Right cardiac atrium (tissue), 5 donors: Measurements from ENCODE around the gene SFXN5. TPM values are rescaled to one million over a fixed set of nuclear protein-coding genes. Genes with fewer than 3 reads are reported as not detected.
A peak's percentile ranks its signal among the peaks of the same experiment; 100 is the strongest.
"Not testable (repeated sequence)": the region's sequence is repeated elsewhere in the genome, so short reads cannot be mapped to it uniquely, and the experiment has no call there.

Experiments used
- ATAC-seq, 2 donors: fragments of 200-7000 bp; cut with Tn5 transposase; one replicate each; pipeline versions ENCODE4 v1.8.0 to v1.9.1; 2020; ENCODE audit warnings: moderate library complexity in 2 of 2, mild to moderate bottlenecking in 1 of 2
- DNase-seq, 3 donors: peaks; one replicate each; pipeline ENCODE4 v3.0.0-alpha.2; 2020
- H3K27ac ChIP-seq: one replicate; pipeline ENCODE4 v1.5.1; 2013; ENCODE audit warnings: mild to moderate bottlenecking, low read length, control low read depth, moderate library complexity
- H3K27me3 ChIP-seq: one replicate; pipeline ENCODE4 v1.6.1; 2013; ENCODE audit not compliant: control insufficient read depth, insufficient read depth
- H3K4me1 ChIP-seq: one replicate; pipeline ENCODE4 v1.6.1; 2013; ENCODE audit warnings: low read length; ENCODE audit not compliant: control insufficient read depth, insufficient read depth
- H3K4me3 ChIP-seq: one replicate; pipeline ENCODE4 v1.5.1; 2013; ENCODE audit warnings: low read length, control low read depth
- H3K9me3 ChIP-seq: one replicate; pipeline ENCODE4 v1.6.1; 2013; ENCODE audit warnings: low read length; ENCODE audit not compliant: control insufficient read depth
- WGBS: extraction: QIAGEN DNeasy Blood & Tissue Kit; methylation state at CpG from one replicate; pipeline ENCODE4 v1.1.7; 2013; 5-methylcytosine and 5-hydroxymethylcytosine counted together
- intact Hi-C, 4 donors: fragments of 100-400 bp; cut with DNase I; formaldehyde crosslinking; loops; one replicate each; pipeline versions ENCODE4 v1.11.0 to v1.14.0; 2022 to 2023
- polyA plus RNA-seq: library from polyadenylated mRNA; stranded (reverse); fragments of 200-250 nt; gene quantifications from one replicate; pipeline ENCODE4 v1.2.3, GENCODE V29; 2013
- total RNA-seq, 4 donors: library from RNA; stranded (reverse); fragmentation: NEBNext Ultra II Directional; extraction: Animal tissue kit (Norgen Biotek cat#: 25700); gene quantifications; one replicate each; pipeline ENCODE4 v1.2.1, GENCODE V29; 2021
- donor health status: healthy with polysubstance abuse.
- donor health status: DM: no; HTN: yes; CAD: no.
- donor health status: DM: no; HTN: no; CAD: no.
- donor health status: DM: no; HTN: yes; CAD: no; lungs with severe emphysema.
- donor health status: DM: yes; HTN: yes; CAD: no.

Gene SFXN5
- total and polyA plus RNA-seq, 5 donors, result 7.6 to 12.1 (median 10.6) TPM

DNA sequence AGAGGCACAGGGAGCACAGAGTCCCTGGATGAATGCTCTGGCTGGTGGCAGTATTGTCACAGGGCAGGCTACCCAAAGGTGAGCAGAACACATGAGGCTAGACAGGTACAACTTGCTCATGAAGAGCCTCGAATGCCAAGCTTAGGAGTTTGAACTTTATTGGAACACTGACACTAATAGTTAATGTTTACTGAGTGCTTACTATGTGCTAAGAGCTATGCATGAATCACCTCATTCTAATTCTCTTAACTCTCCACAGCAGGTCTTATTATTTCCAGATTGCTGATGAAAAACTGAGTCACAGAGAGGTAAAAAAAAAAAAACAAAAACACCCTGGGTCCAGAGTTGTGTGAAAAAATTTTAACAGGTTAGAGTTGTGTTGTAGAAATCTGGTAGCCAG lies 160.3 kb downstream of the SFXN5 start:
- Histone ChIP-seq H3K9me3 (no peaks in the 10 kb centered on the region), H3K4me1 (no peaks in the 10 kb centered on the region), H3K27ac (no peak overlapping the region), H3K4me3 (no peak overlapping the region), H3K27me3 (peaks cover 8% of the 10 kb centered on the region)
- DNase-seq, result no peak
- intact Hi-C loops, result no loop called here
- ATAC-seq, result no peak
- 55% methylated on average over 1 of the region's 1 CpG for WGBS

DNA sequence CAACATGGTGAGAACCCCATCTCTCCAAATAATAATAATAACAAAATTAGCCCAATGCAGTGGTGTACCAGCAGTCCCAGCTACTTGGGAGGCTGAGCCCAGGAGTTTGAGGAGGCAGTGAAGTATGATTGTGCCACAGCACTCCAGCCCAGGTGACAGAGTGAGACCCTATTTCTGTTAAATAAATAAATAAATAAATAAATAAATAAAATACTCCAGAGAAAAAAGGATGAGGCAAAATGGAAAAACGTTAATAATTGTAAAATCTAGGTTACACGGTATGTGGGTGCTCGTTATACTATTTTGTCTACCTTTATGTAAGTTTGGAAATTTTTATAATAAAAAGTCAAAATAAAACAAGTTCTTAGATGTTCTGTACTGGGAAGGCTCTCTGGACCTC lies 162.8 kb downstream of the SFXN5 start:
- Histone ChIP-seq H3K4me1 (no peaks in the 10 kb centered on the region), H3K27ac (no peak overlapping the region), H3K4me3 (no peak overlapping the region), H3K27me3 (peaks cover 8% of the 10 kb centered on the region), H3K9me3 (no peaks in the 10 kb centered on the region)
- intact Hi-C loops, result no loop called here
- ATAC-seq (no peak), DNase-seq (no peak)
- WGBS, result 82% methylated on average over 3 of the region's 3 CpGs

DNA sequence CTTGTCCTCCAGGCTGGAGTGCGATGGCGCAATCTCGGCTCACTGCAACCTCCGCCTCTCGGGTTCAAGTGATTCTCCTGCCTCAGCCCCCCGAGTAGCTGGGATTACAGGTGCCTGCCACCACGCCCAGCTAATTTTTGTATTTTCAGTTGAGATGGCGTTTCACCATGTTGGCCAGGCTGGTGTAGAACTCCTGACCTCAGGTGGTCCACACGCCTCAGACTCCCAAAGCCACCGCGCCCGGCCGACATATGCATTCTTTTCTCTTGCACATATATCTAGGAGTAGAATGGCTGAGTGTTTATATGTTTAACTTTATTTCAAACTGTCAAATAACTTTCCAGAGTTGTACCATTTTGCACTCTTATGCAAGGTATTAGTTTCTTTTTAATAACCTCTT lies 164.1 kb downstream of the SFXN5 start:
- not testable (repeated sequence) for H3K27me3 ChIP-seq, DNase-seq

DNA sequence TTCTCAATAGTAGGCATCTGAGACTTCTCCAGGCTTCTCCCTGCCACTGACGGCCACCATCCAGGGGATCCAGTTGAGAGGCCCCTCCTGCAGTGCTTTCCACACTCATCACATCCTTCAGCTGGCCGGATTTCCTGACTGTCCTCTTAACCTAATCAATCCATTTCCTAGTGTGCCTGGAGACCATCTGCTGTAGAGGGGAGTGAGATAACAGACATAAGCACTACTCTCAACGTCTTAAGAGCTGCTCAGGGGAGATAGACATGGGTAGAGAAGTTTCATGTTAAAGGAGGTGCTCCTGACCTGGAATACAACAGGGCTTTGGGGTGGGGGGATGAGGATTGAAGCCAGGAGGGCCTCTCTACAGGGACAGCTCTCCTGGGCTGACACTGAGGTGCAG lies 170.1 kb downstream of the SFXN5 start:
- ATAC-seq (no peak), DNase-seq (no peak)
- no peak overlapping the region for H3K4me3 ChIP-seq
- no peaks in the 10 kb centered on the region for H3K27me3 ChIP-seq
- H3K27ac ChIP-seq, result no peak overlapping the region
- intact Hi-C loops, result no loop called here
- 33% methylated on average over 3 of the region's 3 CpGs for WGBS
- H3K4me1 ChIP-seq, result no peaks in the 10 kb centered on the region
- H3K9me3 ChIP-seq, result no peaks in the 10 kb centered on the region

More for the DNA sequence above, 164.1 kb downstream of the SFXN5 start:
- H3K27ac ChIP-seq, H3K4me3 ChIP-seq, H3K4me1 ChIP-seq, H3K9me3 ChIP-seq, ATAC-seq, intact Hi-C loops: not testable (repeated sequence)
- WGBS, result 87% methylated on average over 13 of the region's 13 CpGs

DNA sequence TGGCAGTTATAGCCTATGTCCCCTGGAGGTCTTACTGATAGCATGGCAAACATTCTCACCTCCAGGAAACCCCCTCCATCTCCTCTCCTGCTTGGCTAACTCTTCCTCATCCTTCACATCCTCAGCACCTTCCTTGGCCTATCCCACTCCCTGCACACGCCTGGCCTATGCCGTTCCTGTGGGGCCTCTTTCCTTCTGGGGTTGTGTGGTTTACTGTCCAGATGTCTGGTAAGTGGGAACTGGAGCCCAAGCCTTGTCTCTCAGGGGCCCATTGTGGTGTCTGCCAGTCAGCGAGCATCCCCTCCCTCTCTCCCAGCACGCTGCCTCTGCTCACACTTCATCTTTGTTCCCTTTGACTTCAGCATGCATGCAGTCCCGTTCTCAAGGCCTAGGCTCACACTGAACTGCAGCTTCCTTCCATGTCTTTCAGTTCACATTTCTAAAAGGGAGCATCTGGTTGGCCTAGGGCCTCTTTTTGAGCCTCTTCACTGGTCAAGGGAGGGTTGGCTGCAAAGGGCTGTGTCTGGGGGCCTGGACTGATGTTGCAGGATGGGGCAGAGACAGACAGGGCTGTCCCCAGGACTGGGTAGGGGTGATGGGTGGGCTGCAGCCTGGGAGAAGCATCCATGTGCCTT lies 171.2 kb downstream of the SFXN5 start:
- no peak for ATAC-seq
- H3K27me3 ChIP-seq, result no peaks in the 10 kb centered on the region

DNA sequence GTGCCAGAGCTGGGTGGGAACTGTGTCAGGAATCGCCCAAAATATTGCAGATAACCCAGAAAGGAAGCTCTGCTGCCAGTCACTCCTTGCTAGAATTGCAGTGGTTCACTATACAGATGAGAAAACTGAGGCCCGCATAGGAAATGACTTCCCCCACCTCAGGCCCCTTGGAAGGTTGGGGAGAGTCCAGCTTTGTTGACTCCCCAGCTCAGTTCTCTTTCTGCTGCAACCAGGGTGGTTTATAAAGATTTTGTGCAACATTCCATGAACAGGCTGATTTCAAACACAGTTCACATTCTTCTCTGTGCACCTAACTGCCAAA lies 173.0 kb downstream of the SFXN5 start:
- DNase-seq (no peak), ATAC-seq (no peak)
- Histone ChIP-seq H3K27me3 (no peaks in the 10 kb centered on the region), H3K27ac (no peak overlapping the region), H3K4me1 (peaks cover 5% of the 10 kb centered on the region), H3K4me3 (no peak overlapping the region), H3K9me3 (no peaks in the 10 kb centered on the region)
- intact Hi-C loops, result loop anchor here in 1 of 4 donors (10.0 kb wide), 1 partner anchor 96 kb away; no protein-coding TSS in a partner anchor
- WGBS, result 81% methylated on average over 2 of the region's 2 CpGs

More for the DNA sequence above, 171.2 kb downstream of the SFXN5 start:
- Histone ChIP-seq H3K4me1 (peaks cover 5% of the 10 kb centered on the region), H3K27ac (no peak overlapping the region), H3K4me3 (no peak overlapping the region), H3K9me3 (no peaks in the 10 kb centered on the region)
- no peak for DNase-seq
- intact Hi-C loops, result no loop called here
- 79% methylated on average over 5 of the region's 5 CpGs for WGBS

DNA sequence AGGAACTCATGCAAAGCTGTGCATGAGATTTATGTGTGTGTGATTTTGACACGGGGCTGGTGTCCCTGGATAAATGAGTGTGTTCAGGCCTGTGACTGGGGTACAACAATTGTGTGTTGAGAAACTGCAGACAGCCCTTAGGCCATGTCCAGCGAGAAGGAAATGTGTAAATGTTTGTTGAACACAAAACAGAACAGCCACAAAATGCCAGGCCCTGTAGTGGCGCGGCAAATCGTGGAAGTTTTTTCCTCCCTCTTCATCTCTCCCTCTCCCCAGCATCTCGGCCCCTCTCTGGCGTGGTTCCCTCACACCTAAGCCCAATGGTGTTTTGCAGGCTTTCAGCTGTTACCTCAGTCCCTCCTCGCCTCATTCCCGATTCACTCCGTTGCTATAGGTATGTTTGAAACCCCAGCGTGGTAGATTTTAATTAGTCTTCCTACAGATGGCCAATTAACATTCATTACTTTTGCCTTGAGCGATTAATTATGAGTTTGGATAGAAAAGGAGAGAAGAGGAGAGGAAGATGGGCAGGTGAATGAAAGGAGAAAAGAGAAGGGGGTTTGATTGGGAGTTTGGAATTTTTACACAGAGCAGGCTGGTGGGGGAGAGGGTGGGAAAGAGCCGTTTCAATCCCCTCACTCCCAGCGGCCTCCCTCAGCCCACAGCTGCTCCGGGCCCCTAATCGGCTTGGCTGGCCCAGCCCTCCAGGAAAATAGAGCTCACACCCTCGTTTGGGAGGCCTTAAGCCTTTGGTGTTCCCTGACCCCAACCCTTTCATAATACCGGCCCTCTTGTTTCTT lies 173.5 kb downstream of the SFXN5 start:
- WGBS, result 64% methylated on average over 18 of the region's 18 CpGs
- intact Hi-C loops, result loop anchor here in 1 of 4 donors (10.0 kb wide), 1 partner anchor 97 kb away; no protein-coding TSS in a partner anchor
- DNase-seq, result no peak
- Histone ChIP-seq H3K4me1 (peaks cover 5% of the 10 kb centered on the region), H3K27me3 (no peaks in the 10 kb centered on the region), H3K27ac (no peak overlapping the region), H3K4me3 (no peak overlapping the region), H3K9me3 (no peaks in the 10 kb centered on the region)
- no peak for ATAC-seq

DNA sequence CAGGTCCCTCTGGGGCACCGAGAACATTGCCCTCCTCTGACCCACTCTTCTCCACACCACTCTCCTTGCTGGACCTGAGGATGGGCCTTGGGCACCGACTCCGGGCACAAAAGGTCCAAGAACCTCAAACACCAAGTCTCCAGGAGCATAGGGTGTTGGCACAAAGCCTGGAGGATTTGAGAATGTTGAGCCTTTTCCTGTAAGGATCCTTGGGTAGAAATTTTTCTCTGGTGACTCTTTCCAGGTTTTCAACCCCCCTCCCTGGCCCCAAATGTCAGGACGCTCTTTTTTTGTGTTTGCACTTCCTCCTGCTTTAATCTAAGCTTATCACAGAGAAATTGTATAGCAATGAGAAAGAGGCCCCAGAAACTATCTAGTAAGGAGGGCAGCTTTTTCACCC lies 175.1 kb downstream of the SFXN5 start:
- no peaks in the 10 kb centered on the region for H3K9me3 ChIP-seq
- H3K27me3 ChIP-seq, result no peaks in the 10 kb centered on the region
- H3K4me1 ChIP-seq, result peaks cover 5% of the 10 kb centered on the region
- intact Hi-C loops, result loop anchor here in 1 of 4 donors (10.0 kb wide), 1 partner anchor 98 kb away; no protein-coding TSS in a partner anchor
- H3K4me3 ChIP-seq, result no peak overlapping the region
- no peak overlapping the region for H3K27ac ChIP-seq
- 78% methylated on average over 4 of the region's 4 CpGs for WGBS
- DNase-seq (no peak), ATAC-seq (no peak)

DNA sequence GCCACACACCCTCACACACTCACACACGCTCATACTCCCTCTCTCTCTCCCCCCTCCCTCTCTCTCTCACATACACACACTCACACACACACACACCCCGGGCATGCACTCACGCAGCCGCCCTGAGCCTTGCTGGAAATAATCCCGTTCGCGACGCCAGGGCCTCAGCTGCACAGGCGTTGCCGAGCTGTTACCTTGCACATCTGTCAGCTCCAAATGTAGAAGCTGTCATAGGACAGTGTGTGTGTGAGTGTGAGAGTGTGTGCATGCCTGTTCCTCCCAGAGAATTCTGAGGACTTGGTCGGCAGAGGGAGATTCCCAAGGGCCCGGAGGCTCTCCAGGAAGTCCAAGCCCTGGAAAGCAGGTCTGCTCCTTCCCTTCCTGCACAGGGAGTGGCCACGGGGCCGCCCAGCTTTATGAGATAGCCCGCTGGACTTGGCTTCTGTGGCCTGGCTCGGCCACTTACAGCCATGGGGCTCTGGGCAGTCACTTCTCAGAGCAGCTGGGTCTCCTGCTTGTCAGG lies 175.7 kb downstream of the SFXN5 start:
- Histone ChIP-seq H3K27me3 (no peaks in the 10 kb centered on the region), H3K4me3 (no peak overlapping the region), H3K4me1 (peaks cover 5% of the 10 kb centered on the region), H3K9me3 (no peaks in the 10 kb centered on the region), H3K27ac (no peak overlapping the region)
- DNase-seq, result peak; percentile 58 to 82 (median 80)
- peak; percentile 55 to 69 for ATAC-seq
- intact Hi-C loops, result loop anchor here in 1 of 4 donors (10.0 kb wide), 1 partner anchor 99 kb away; no protein-coding TSS in a partner anchor
- 6% methylated on average over 16 of the region's 16 CpGs for WGBS

DNA sequence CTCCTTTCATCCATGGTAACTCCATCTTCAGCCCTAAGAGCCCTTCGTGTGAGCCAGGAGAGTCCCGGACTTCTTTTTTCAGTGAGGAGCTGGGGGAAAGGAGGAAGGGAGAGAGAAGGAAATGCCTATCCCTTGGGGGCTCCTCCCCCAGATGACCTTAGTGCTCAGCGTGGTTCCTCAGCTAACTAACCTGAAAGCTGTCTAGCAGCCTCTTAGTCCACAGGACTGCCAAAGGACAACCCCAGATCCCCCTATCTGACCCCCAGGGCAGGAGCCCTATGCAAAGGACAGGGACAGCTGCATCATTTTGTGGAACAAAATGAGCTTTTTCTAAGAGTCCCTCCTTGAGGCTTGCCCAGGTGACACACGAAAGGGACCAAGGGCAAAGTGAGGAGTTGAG lies 176.4 kb downstream of the SFXN5 start:
- no peaks in the 10 kb centered on the region for H3K27me3 ChIP-seq
- WGBS, result 12% methylated on average over 4 of the region's 4 CpGs
- H3K4me1 ChIP-seq, result peaks cover 5% of the 10 kb centered on the region
- H3K9me3 ChIP-seq, result no peaks in the 10 kb centered on the region
- ATAC-seq (no peak), DNase-seq (no peak)
- intact Hi-C loops, result loop anchor here in 1 of 4 donors (10.0 kb wide), 1 partner anchor 100 kb away; no protein-coding TSS in a partner anchor
- H3K27ac ChIP-seq, result no peak overlapping the region
- H3K4me3 ChIP-seq, result no peak overlapping the region

DNA sequence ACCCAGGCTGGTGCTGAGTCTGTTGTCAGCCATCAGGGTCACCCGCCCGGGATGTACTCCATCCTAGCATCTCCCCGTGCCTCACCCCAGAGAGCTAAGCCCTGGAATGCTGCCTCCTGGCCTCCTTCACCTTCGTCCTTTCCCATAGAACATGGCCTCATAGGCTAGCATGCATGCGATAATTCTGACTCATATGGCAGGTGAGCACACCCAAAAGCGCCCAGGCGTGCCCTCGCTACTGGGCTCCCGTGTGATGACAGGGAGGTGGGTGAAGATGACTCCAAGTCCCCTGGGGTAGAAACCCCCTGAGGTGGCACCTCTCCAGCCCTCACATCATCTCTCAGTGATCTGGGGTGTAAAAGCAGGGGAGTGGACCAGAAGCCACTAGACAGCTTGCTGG lies 177.0 kb downstream of the SFXN5 start:
- DNase-seq (no peak), ATAC-seq (no peak)
- intact Hi-C loops, result loop anchor here (5.0 to 10.0 kb wide), 5 partner anchors 78 to 283 kb away; no protein-coding TSS in a partner anchor
- no peak overlapping the region for H3K27ac ChIP-seq
- H3K9me3 ChIP-seq, result no peaks in the 10 kb centered on the region
- no peaks in the 10 kb centered on the region for H3K27me3 ChIP-seq
- WGBS, result 91% methylated on average over 9 of the region's 9 CpGs
- H3K4me1 ChIP-seq, result peaks cover 5% of the 10 kb centered on the region
- H3K4me3 ChIP-seq, result no peak overlapping the region
